B cell (primary cell): Measurements from ENCODE around the gene THEMIS. TPM values are rescaled to one million over a fixed set of nuclear protein-coding genes. Genes with fewer than 3 reads are reported as not detected.

ENCODE experiments used
- ATAC-seq: fragments of 200-7000 bp; cut with Tn5 transposase; one replicate; pipeline ENCODE4 v1.10.0; 2021; ENCODE audit warnings: low read depth, mild to moderate bottlenecking, moderate number of reproducible peaks, moderate library complexity
- CTCF ChIA-PET: fragments of 350-600 bp; sonication (Branson Sonifier 250); formaldehyde crosslinking; loops from one replicate; lab custom pipeline; 2021; ENCODE audit warnings: antibody characterized with exemption, inconsistent platforms; lab: Charles Lee
- POLR2A ChIA-PET: fragments of 350-600 bp; sonication (Branson Sonifier 250); formaldehyde crosslinking; loops from one replicate; lab custom pipeline; 2021; ENCODE audit warnings: antibody characterized with exemption; lab: Charles Lee
- DNase-seq: peaks from one replicate; pipeline ENCODE4 v3.0.0; 2013
- H2AFZ ChIP-seq: 2 replicates; pipeline ENCODE4 v1.6.1; 2012; ENCODE audit warnings: mild to moderate bottlenecking, low read depth, low read length; ENCODE audit not compliant: insufficient read depth, poor library complexity, severe bottlenecking
- H3K27ac ChIP-seq, 2 donors: 1 replicate in 1 of 2; 2 replicates in 1 of 2; pipeline ENCODE4 v1.5.1; 2012 to 2013; ENCODE audit warnings: low read length in 2 of 2, mild to moderate bottlenecking in 2 of 2, moderate library complexity in 1 of 2
- H3K27me3 ChIP-seq, 4 experiments: fragments of 200-600 bp in 1 of 4; sonication (generic) in 1 of 4; replicated peaks in 1 of 4; 1 replicate in 2 of 4; 2 replicates in 2 of 4; pipeline versions ENCODE4 v1.6.1 to v1.7.0; 2013 to 2016; ENCODE audit warnings: low read length in 3 of 4, mild to moderate bottlenecking in 2 of 4, mixed read lengths in 1 of 4, moderate library complexity in 1 of 4; ENCODE audit not compliant: insufficient read depth in 4 of 4, control insufficient read depth in 3 of 4; ENCODE audit errors: control extremely low read depth in 1 of 4
- H3K36me3 ChIP-seq, 2 experiments: replicated peaks in 1 of 2; 1 replicate in 1 of 2; 2 replicates in 1 of 2; pipeline versions ENCODE4 v1.6.1 to v1.7.1; 2013; ENCODE audit warnings: low read length in 1 of 2; ENCODE audit not compliant: insufficient read depth in 2 of 2, control insufficient read depth in 1 of 2; ENCODE audit errors: control extremely low read depth in 1 of 2, extremely low read depth in 1 of 2
- H3K4me1 ChIP-seq, 2 donors: fragments of 200-600 bp in 1 of 2; sonication (generic) in 1 of 2; 1 replicate in 1 of 2; 2 replicates in 1 of 2; pipeline versions ENCODE4 v1.5.1 to v1.6.1; 2013 to 2017; ENCODE audit warnings: low read length in 2 of 2; ENCODE audit not compliant: control insufficient read depth in 2 of 2, insufficient read depth in 2 of 2
- H3K4me2 ChIP-seq: replicated peaks from 2 replicates; pipeline ENCODE3; 2012; ENCODE audit warnings: mild to moderate bottlenecking, low read depth, low read length; ENCODE audit not compliant: poor library complexity, severe bottlenecking
- H3K4me3 ChIP-seq, 5 experiments: fragments of 200-600 bp in 1 of 5; sonication (generic) in 1 of 5; 1 replicate in 3 of 5; 2 replicates in 2 of 5; pipeline versions ENCODE4 v1.5.1 to v1.7.0; 2011 to 2016; ENCODE audit warnings: low read length in 4 of 5, mild to moderate bottlenecking in 4 of 5, low read depth in 2 of 5, control low read depth in 1 of 5, moderate library complexity in 1 of 5; ENCODE audit not compliant: insufficient read depth in 1 of 5; ENCODE audit errors: control extremely low read depth in 1 of 5, extremely low read depth in 1 of 5
- H3K79me2 ChIP-seq: fragments of 200-600 bp; sonication (generic); one replicate; pipeline ENCODE4 v1.6.0; 2016; ENCODE audit warnings: low read length; ENCODE audit not compliant: control insufficient read depth, insufficient read depth
- H3K9ac ChIP-seq: fragments of 200-600 bp; sonication (generic); 2 replicates; pipeline ENCODE4 v1.6.1; 2017; ENCODE audit warnings: mild to moderate bottlenecking, low read length, moderate library complexity
- H3K9me3 ChIP-seq, 3 donors: one replicate each; pipeline versions ENCODE4 v1.6.1 to v1.7.1; 2013; ENCODE audit warnings: low read length in 2 of 3; ENCODE audit not compliant: control insufficient read depth in 2 of 3, insufficient read depth in 1 of 3; ENCODE audit errors: control extremely low read depth in 1 of 3
- H4K20me1 ChIP-seq: 2 replicates; pipeline ENCODE4 v1.6.0; 2012; ENCODE audit warnings: mild to moderate bottlenecking, low read length; ENCODE audit not compliant: insufficient read depth, control insufficient read depth, poor library complexity, severe bottlenecking
- H3K27ac Mint-ChIP-seq: one replicate; pipeline ENCODE4 v1.8.0; 2021; ENCODE audit warnings: mixed read lengths
- H3K27me3 Mint-ChIP-seq: one replicate; pipeline ENCODE4 v1.8.0; 2021; ENCODE audit warnings: mixed read lengths
- H3K4me1 Mint-ChIP-seq: one replicate; pipeline ENCODE4 v1.8.0; 2021; ENCODE audit warnings: mixed read lengths
- H3K4me3 Mint-ChIP-seq: one replicate; pipeline ENCODE4 v1.8.0; 2021; ENCODE audit warnings: mixed read lengths
- H3K9me3 Mint-ChIP-seq: one replicate; pipeline ENCODE4 v1.8.0; 2022; ENCODE audit warnings: mixed read lengths; ENCODE audit not compliant: insufficient read depth
- CTCF ChIP-seq: fragments of 200-600 bp; IDR thresholded peaks from one replicate; pipeline ENCODE4 v1.8.0; 2022; ENCODE audit warnings: antibody characterized with exemption, mild to moderate bottlenecking
- EZH2 ChIP-seq: IDR thresholded peaks from 2 replicates; pipeline ENCODE4 v1.6.1; 2012; ENCODE audit warnings: borderline replicate concordance, low read depth, mild to moderate bottlenecking, moderate library complexity, low read length; ENCODE audit not compliant: insufficient read depth, poor library complexity, severe bottlenecking
- WGBS: methylation state at CpG from one replicate; pipeline ENCODE4 v1.1.5; 2013; ENCODE audit warnings: missing lambda C conversion rate; ENCODE audit not compliant: insufficient coverage; 5-methylcytosine and 5-hydroxymethylcytosine counted together
- intact Hi-C: fragments of 100-400 bp; cut with micrococcal nuclease; formaldehyde crosslinking; loops from one replicate; pipeline ENCODE4 v1.10.0; 2022
- polyA plus RNA-seq: library from polyadenylated mRNA; depleted of rRNA; stranded (reverse); fragments of >200 nt; gene quantifications from 2 replicates; pipeline ENCODE4 v1.2.3, GENCODE V29; 2012
- total RNA-seq, 2 donors: library from RNA; stranded (reverse); fragments of 120-200 nt in 1 of 2; gene quantifications; 1 replicate in 1 of 2; 2 replicates in 1 of 2; pipeline versions ENCODE4 v1.2.3 to v1.2.4, GENCODE V29; 2013 to 2022

THEMIS gene
- total and polyA plus RNA-seq, 2 donors (not counting 1 experiment from before 2014, with no cell fraction given): 0.10 to 0.30 TPM

- Histone ChIP-seq H3K36me3 (no peaks in the 10 kb centered on the region), H3K9me3 (no peaks in the 10 kb centered on the region), H4K20me1 (no peaks in the 10 kb centered on the region), H3K79me2 (no peaks in the 10 kb centered on the region), H3K27ac (no peak overlapping the region), H3K4me1 (peaks cover 3 to 4% of the 10 kb centered on the region in 2 donors), H2AFZ (no peak overlapping the region), H3K4me2 (no peak overlapping the region), H3K4me3 (no peak overlapping the region), H3K9ac (no peak overlapping the region), H3K27me3 (no peaks in the 10 kb centered on the region)
- WGBS: 93% methylated on average over 3 of the region's 3 CpGs
- DNase-seq (no peak), ATAC-seq (no peak)
- Mint-ChIP-seq H3K4me3 (no peak overlapping the region), H3K9me3 (no peaks in the 10 kb centered on the region), H3K27ac (no peak overlapping the region), H3K4me1 (peaks cover 5% of the 10 kb centered on the region), H3K27me3 (no peaks in the 10 kb centered on the region)
- TF ChIP-seq EZH2: no peak
- no peak for TF ChIP-seq CTCF
- ChIA-PET POLR2A (no interaction called here), CTCF (no interaction called here)
- intact Hi-C loops: no loop called here
Measured at GRCh38 chr6:127945434-127946097, 44.7 kb upstream of the THEMIS start.

- POLR2A ChIA-PET: no interaction called here
- no peak for DNase-seq
- no peaks in the 10 kb centered on the region for H3K27me3 ChIP-seq
Measured at GRCh38 chr6:127941228-127941627, 40.4 kb upstream of the THEMIS start.

More at GRCh38 chr6:127941228-127941627, 40.4 kb upstream of the THEMIS start:
- Histone ChIP-seq H3K79me2 (no peaks in the 10 kb centered on the region), H4K20me1 (no peaks in the 10 kb centered on the region), H3K27ac (no peak overlapping the region), H3K4me1 (no peaks in the 10 kb centered on the region), H3K4me3 (no peak overlapping the region), H3K9ac (no peak overlapping the region), H3K9me3 (no peaks in the 10 kb centered on the region), H3K4me2 (no peak overlapping the region), H3K36me3 (no peaks in the 10 kb centered on the region), H2AFZ (no peak overlapping the region)
- intact Hi-C loops: no loop called here
- CTCF ChIA-PET: no interaction called here
- no peak for ATAC-seq
- no peaks in the 10 kb centered on the region for H3K9me3 Mint-ChIP-seq
- TF ChIP-seq CTCF (no peak), EZH2 (no peak)
- H3K4me1 Mint-ChIP-seq: no peaks in the 10 kb centered on the region
- H3K27me3 Mint-ChIP-seq: no peaks in the 10 kb centered on the region
- no peak overlapping the region for H3K27ac Mint-ChIP-seq
- no peak overlapping the region for H3K4me3 Mint-ChIP-seq
- no CpG with 5 or more reads among the region's 5 CpGs for WGBS
